Urinary bladder (tissue), 4 donors: ENCODE measurements around the gene TENT4B. TPM values are rescaled to one million over a fixed set of nuclear protein-coding genes. Genes with fewer than 3 reads are reported as not detected.

Experiments used
- DNase-seq: peaks from one replicate; pipeline ENCODE4 v3.0.0-alpha.2; 2015; ENCODE audit errors: extremely low spot score
- H3K27ac ChIP-seq: one replicate; pipeline ENCODE4 v1.5.1; 2013; ENCODE audit warnings: low read depth, mild to moderate bottlenecking, moderate library complexity
- H3K36me3 ChIP-seq: one replicate; pipeline ENCODE4 v1.6.1; 2013; ENCODE audit warnings: mild to moderate bottlenecking, moderate library complexity; ENCODE audit not compliant: insufficient read depth
- H3K4me1 ChIP-seq: one replicate; pipeline ENCODE4 v1.6.1; 2013; ENCODE audit warnings: mild to moderate bottlenecking, moderate library complexity; ENCODE audit not compliant: insufficient read depth
- H3K4me3 ChIP-seq: one replicate; pipeline ENCODE4 v1.5.1; 2013; ENCODE audit warnings: low read depth, low read length
- WGBS: extraction: QIAGEN DNeasy Blood & Tissue Kit; methylation state at CpG from one replicate; pipeline ENCODE4 v1.1.7; 2013; 5-methylcytosine and 5-hydroxymethylcytosine counted together
- polyA plus RNA-seq: library from polyadenylated mRNA; stranded (reverse); fragments of 200-250 nt; gene quantifications from one replicate; pipeline ENCODE4 v1.2.3, GENCODE V29; 2013
- small RNA-seq: library from RNA; depleted of rRNA; stranded (forward); fragments of <200 nt; gene quantifications from one replicate; pipeline ENCODE3, GENCODE V24; 2014
- total RNA-seq: library from RNA; depleted of rRNA; stranded (reverse); fragments of >200 nt; gene quantifications from one replicate; pipeline ENCODE4 v1.2.3, GENCODE V29; 2014
- donor health status: healthy with polysubstance abuse.
- donor health status: healthy.

TENT4B gene
- total and polyA plus RNA-seq, 2 donors: 9.0 to 19.4 TPM

- Histone ChIP-seq H3K27ac (no peak overlapping the region), H3K4me3 (no peak overlapping the region), H3K4me1 (no peaks in the 10 kb centered on the region), H3K36me3 (no peaks in the 10 kb centered on the region)
- no peak for DNase-seq
- WGBS: 76% methylated on average over 13 of the region's 13 CpGs
These were observed 120.8 kb downstream of the TENT4B start for GRCh38 chr16:50273888-50274325.

GRCh38 chr16:50274326-50275097 is 121.4 kb downstream of the TENT4B start:
- no peak for DNase-seq
- WGBS: 80% methylated on average over 18 of the region's 18 CpGs
- Histone ChIP-seq H3K36me3 (no peaks in the 10 kb centered on the region), H3K4me3 (no peak overlapping the region), H3K4me1 (no peaks in the 10 kb centered on the region), H3K27ac (peak overlapping the region; percentile 31)

GRCh38 chr16:50275098-50275415 is 122.0 kb downstream of the TENT4B start:
- Histone ChIP-seq H3K4me3 (no peak overlapping the region), H3K36me3 (no peaks in the 10 kb centered on the region), H3K4me1 (no peaks in the 10 kb centered on the region), H3K27ac (no peak overlapping the region)
- DNase-seq: no peak
- WGBS: 90% methylated on average over 3 of the region's 3 CpGs

GRCh38 chr16:50275428-50276325 is 122.6 kb downstream of the TENT4B start:
- 85% methylated on average over 12 of the region's 12 CpGs for WGBS
- Histone ChIP-seq H3K4me1 (no peaks in the 10 kb centered on the region), H3K36me3 (no peaks in the 10 kb centered on the region), H3K4me3 (no peak overlapping the region), H3K27ac (no peak overlapping the region)
- DNase-seq: no peak

- Histone ChIP-seq H3K4me1 (no peaks in the 10 kb centered on the region), H3K27ac (no peak overlapping the region), H3K4me3 (no peak overlapping the region), H3K36me3 (no peaks in the 10 kb centered on the region)
- no peak for DNase-seq
- WGBS: 90% methylated on average over 2 of the region's 2 CpGs
These were observed 123.2 kb downstream of the TENT4B start for GRCh38 chr16:50276326-50276640.

GRCh38 chr16:50276801-50277555 is 123.9 kb downstream of the TENT4B start:
- no peaks in the 10 kb centered on the region for H3K36me3 ChIP-seq
- WGBS: 88% methylated on average over 4 of the region's 4 CpGs
- H3K4me1 ChIP-seq: no peaks in the 10 kb centered on the region
- DNase-seq: no peak
- H3K4me3 ChIP-seq: no peak overlapping the region
- H3K27ac ChIP-seq: no peak overlapping the region

GRCh38 chr16:50278251-50278650 is 125.1 kb downstream of the TENT4B start:
- no peak overlapping the region for H3K4me3 ChIP-seq
- H3K27ac ChIP-seq: no peak overlapping the region
- no peaks in the 10 kb centered on the region for H3K4me1 ChIP-seq
- H3K36me3 ChIP-seq: no peaks in the 10 kb centered on the region
- DNase-seq: no peak
- 75% methylated on average over 3 of the region's 3 CpGs for WGBS

- no peaks in the 10 kb centered on the region for H3K4me1 ChIP-seq
- H3K27ac ChIP-seq: no peak overlapping the region
- H3K36me3 ChIP-seq: no peaks in the 10 kb centered on the region
- H3K4me3 ChIP-seq: no peak overlapping the region
- 74% methylated on average over 2 of the region's 2 CpGs for WGBS
- DNase-seq: no peak
These were observed 126.4 kb downstream of the TENT4B start for GRCh38 chr16:50279504-50279865.

GRCh38 chr16:50280932-50281331 is 127.8 kb downstream of the TENT4B start:
- Histone ChIP-seq H3K27ac (no peak overlapping the region), H3K36me3 (no peaks in the 10 kb centered on the region), H3K4me1 (no peaks in the 10 kb centered on the region), H3K4me3 (no peak overlapping the region)
- WGBS: 92% methylated on average over 5 of the region's 5 CpGs
- no peak for DNase-seq

Small RNAs within 50 kb of the gene (small RNA-seq; reads per million reads assigned to genes)
- not detected for gene RF00156
- gene RPL10P14: not detected

Other genes with a start within 250 kb of the TENT4B start
- 39.3 TPM for gene CNEP1R1, start 128.1 kb upstream of the TENT4B start, total RNA-seq
- gene CNEP1R1, start 128.1 kb upstream of the TENT4B start, polyA plus RNA-seq: 8.6 TPM
- gene HEATR3, start 87.3 kb upstream of the TENT4B start, total RNA-seq: 19.4 TPM
- 7.4 TPM for gene HEATR3, start 87.3 kb upstream of the TENT4B start, polyA plus RNA-seq
- 14.2 TPM for gene ADCY7, start 113.2 kb downstream of the TENT4B start, total RNA-seq
- 8.9 TPM for gene ADCY7, start 113.2 kb downstream of the TENT4B start, polyA plus RNA-seq
- gene BRD7, start 215.7 kb downstream of the TENT4B start, total RNA-seq: 45.9 TPM
- 48.1 TPM for gene BRD7, start 215.7 kb downstream of the TENT4B start, polyA plus RNA-seq